Activated naive CD8-positive, alpha-beta T cell treated with anti-CD3 and anti-CD28 coated beads, Interleukin-2, amount 50 U/mL, for 24 hours (primary cell): ENCODE data around the gene RAE1.
"Not testable (repeated sequence)": the region's sequence is repeated elsewhere in the genome, so short reads cannot be mapped to it uniquely, and the experiment has no call there.

ENCODE experiments used
- ATAC-seq: fragments of 150-1000 bp; cut with Tn5 transposase; one replicate; pipeline ENCODE4 v1.10.0; 2021
- DNase-seq: peaks from one replicate; pipeline ENCODE4 v3.0.0; 2021
- H3K27ac Mint-ChIP-seq: one replicate; pipeline ENCODE4 v1.8.0; 2021; ENCODE audit warnings: mild to moderate bottlenecking, mixed read lengths
- H3K27me3 Mint-ChIP-seq: one replicate; pipeline ENCODE4 v1.8.0; 2021; ENCODE audit warnings: mixed read lengths
- H3K36me3 Mint-ChIP-seq: one replicate; pipeline ENCODE4 v1.8.0; 2021; ENCODE audit warnings: low read depth, mixed read lengths
- H3K4me1 Mint-ChIP-seq: one replicate; pipeline ENCODE4 v1.8.0; 2021; ENCODE audit warnings: mixed read lengths
- H3K4me3 Mint-ChIP-seq: one replicate; pipeline ENCODE4 v1.8.0; 2021; ENCODE audit warnings: mild to moderate bottlenecking, moderate library complexity, mixed read lengths
- H3K9me3 Mint-ChIP-seq: one replicate; pipeline ENCODE4 v1.8.0; 2021; ENCODE audit warnings: mixed read lengths

RAE1 gene

DNA sequence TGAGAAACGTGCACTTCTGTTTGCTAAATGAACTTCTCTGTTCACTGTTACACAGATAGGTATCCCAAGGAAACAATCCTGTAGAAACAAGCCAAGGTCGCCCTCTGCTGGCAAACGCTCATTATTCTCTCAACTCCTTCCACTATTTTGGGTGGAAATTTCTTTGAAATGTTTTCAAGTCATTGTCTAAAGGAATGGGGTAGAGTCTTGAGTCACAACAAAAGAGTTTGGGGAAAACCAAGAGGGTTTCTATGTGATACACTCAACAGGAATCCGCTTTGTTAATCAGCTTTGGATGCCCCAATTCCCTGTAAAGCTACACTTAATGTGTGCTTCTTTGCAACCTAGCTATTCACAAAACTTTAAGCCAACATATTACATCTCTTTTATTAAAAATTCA is 4.6 kb upstream of the RAE1 start:
- DNase-seq: peak; percentile 77
- Mint-ChIP-seq H3K36me3 (no peaks in the 10 kb centered on the region), H3K4me3 (no peak overlapping the region), H3K4me1 (peaks cover 12% of the 10 kb centered on the region), H3K27ac (no peak overlapping the region), H3K9me3 (no peaks in the 10 kb centered on the region), H3K27me3 (peaks cover 17% of the 10 kb centered on the region)
- peak; percentile 64 for ATAC-seq

DNA sequence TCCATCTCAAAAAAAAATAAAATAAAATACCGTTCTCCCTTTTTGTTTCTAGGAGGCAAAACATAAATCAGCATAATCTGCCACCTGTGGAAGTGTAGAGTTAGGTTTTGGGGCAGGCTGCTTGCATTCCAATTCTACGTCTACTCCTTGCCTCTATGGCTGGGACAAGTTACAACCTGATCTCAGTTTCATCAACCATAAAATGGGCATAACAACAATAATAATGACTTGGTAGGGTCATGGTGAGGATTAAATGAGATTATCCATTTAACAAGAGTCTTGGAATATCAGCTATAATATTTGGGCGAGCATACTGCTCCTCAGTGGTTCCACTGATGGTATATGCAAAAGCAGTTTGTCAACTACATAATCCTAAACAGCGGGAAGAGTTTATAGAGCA is 3.7 kb upstream of the RAE1 start:
- Mint-ChIP-seq H3K27me3 (peaks cover 9% of the 10 kb centered on the region), H3K27ac (no peak overlapping the region), H3K4me1 (peaks cover 20% of the 10 kb centered on the region), H3K9me3 (no peaks in the 10 kb centered on the region), H3K36me3 (peaks cover 5% of the 10 kb centered on the region), H3K4me3 (no peak overlapping the region)
- ATAC-seq (no peak), DNase-seq (no peak)

DNA sequence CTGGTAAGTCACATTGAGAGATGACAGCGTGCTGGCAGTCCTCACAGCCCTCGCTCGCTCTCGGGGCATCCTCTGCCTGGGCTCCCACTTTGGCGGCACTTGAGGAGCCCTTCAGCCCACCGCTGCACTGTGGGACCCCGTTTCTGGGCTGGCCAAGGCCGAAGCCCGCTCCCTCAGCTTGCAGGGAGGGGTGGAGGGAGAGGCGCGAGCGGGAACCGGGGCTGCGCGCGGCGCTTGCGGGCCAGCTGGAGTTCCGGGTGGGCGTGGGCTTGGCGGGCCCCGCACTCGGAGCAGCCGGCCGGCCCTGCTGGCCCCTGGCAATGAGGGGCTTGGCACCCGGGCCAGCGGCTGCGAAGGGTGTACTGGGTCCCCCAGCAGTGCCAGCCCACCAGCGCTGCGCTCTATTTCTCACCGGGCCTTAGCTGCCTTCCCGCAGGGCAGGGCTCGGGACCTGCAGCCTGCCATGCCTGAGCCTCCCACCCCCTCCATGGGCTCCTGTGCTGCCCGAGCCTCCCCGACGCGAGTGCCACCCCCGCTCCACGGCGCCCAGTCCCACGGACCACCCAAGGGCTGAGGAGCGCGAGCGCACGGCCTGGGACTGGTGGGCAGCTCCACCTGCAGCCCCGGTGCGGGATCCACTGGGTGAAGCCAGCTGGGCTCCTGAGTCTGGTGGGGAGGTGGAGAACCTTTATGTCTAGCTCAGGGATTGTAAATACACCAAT is 2.7 kb upstream of the RAE1 start:
- H3K27ac Mint-ChIP-seq, H3K27me3 Mint-ChIP-seq, ATAC-seq, H3K4me3 Mint-ChIP-seq, H3K9me3 Mint-ChIP-seq, DNase-seq: not testable (repeated sequence)
- H3K4me1 Mint-ChIP-seq: peaks cover 30% of the 10 kb centered on the region
- peaks cover 11% of the 10 kb centered on the region for H3K36me3 Mint-ChIP-seq

DNA sequence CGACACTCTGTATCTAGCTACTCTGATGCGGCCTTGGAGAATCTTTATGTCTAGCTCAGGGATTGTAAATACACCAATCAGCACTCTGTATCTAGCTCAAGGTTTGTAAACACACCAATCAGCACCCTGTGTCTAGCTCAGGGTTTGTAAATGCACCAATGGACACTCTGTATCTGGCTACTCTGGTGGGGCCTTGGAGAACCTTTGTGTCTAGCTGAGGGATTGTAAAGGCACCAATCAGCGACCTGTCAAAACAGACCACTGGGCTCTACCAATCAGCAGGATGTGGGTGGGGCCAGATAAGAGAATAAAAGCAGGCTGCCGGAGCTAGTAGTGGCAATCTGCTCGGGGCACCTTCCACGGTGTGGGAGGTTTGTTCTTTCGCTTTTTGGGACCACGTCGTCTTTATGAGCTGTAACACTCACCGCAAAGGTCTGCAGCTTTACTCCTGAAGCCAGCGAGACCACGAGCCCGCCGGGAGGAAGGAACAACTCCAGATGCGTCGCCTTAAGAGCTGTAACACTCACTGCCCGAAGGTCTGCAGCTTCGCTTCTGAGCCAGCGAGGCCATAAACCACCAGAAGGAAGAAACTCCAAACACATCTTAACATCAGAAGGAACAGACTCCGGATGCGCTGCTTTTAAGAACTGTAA is 2.0 kb upstream of the RAE1 start:
- not testable (repeated sequence) for H3K4me3 Mint-ChIP-seq, H3K27me3 Mint-ChIP-seq, H3K27ac Mint-ChIP-seq, ATAC-seq, H3K9me3 Mint-ChIP-seq
- H3K36me3 Mint-ChIP-seq: peaks cover 14% of the 10 kb centered on the region
- peak; percentile 7 for DNase-seq
- H3K4me1 Mint-ChIP-seq: peaks cover 32% of the 10 kb centered on the region

DNA sequence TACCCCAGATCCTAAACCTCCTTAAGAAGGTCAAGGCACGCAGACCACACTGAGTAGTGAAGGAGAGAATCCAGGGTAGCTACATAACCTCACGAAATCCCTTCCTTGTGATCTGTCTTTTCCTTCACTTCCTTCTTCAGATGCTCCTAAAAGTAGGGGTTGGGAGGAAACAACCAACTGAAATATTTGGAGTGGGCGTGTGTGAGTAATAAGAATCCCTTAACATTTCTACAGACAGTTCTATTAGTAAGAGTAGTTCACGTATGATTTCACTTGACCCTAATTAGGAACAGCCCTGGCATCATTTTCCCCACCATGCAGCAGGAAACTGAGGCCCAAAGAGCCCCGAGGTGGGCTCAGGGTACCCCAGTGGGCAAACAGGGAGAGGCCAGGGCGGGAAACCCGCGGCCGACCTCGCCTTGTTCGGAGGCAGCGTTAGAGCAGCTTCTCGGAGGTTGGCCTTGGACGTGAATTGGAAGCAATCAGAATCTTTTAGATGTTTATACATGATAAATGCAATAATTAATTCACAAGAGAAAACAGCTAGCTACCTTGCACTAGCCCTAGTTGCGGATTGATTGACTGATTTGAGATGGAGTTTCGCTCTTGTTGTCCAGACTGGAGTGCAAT is 859 bp upstream of the RAE1 start:
- Mint-ChIP-seq H3K4me1 (peaks cover 32% of the 10 kb centered on the region), H3K27ac (peak overlapping the region; percentile 64), H3K4me3 (peak overlapping the region; percentile 59), H3K9me3 (no peaks in the 10 kb centered on the region), H3K27me3 (peaks cover 4% of the 10 kb centered on the region), H3K36me3 (peaks cover 24% of the 10 kb centered on the region)
- ATAC-seq (no peak), DNase-seq (no peak)

DNA sequence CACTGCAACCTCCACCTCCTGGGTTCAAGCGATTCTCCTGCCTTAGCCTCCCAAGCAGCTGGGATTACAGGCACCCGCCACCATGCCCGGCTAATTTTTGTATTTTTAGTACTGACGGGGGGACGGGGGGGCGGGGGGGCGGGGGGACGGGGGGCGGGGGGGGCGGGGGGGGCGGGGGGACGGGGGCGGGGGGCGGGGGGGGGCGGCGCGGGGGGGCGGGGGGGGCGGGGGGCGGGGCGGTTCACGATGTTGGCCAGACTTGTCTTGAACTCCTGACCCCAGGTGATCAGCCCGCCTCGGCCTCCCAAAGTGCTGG is 371 bp upstream of the RAE1 start:
- H3K9me3 Mint-ChIP-seq, H3K27me3 Mint-ChIP-seq, ATAC-seq, DNase-seq: not testable (repeated sequence)
- Mint-ChIP-seq H3K4me1 (peaks cover 32% of the 10 kb centered on the region), H3K4me3 (peak overlapping the region; percentile 92), H3K36me3 (peaks cover 27% of the 10 kb centered on the region), H3K27ac (peak overlapping the region; percentile 87)

DNA sequence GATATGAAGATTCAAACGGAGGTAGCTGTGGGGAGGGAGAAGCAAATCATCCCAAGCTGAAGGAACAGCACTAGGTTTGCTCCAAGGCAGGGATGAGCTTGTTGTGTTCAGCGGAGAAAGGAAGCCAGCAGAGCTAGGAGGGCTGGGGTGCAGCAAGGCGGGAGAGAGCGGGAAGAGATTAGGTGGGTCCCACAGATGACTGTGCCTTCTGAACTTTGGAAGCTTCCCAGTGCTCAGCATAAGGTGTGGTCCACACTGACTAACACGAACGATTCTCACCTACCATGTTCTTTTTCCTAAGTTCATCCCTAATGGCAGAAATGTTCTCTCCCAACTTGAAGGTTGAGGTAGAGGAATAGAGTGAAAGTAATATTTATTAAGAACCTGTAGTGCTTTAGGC is 1.2 kb downstream of the RAE1 start:
- no peak for DNase-seq
- Mint-ChIP-seq H3K27ac (no peak overlapping the region), H3K4me1 (peaks cover 32% of the 10 kb centered on the region), H3K9me3 (no peaks in the 10 kb centered on the region), H3K27me3 (peaks cover 4% of the 10 kb centered on the region), H3K36me3 (peaks cover 40% of the 10 kb centered on the region), H3K4me3 (peak overlapping the region; percentile 92)
- ATAC-seq: no peak

DNA sequence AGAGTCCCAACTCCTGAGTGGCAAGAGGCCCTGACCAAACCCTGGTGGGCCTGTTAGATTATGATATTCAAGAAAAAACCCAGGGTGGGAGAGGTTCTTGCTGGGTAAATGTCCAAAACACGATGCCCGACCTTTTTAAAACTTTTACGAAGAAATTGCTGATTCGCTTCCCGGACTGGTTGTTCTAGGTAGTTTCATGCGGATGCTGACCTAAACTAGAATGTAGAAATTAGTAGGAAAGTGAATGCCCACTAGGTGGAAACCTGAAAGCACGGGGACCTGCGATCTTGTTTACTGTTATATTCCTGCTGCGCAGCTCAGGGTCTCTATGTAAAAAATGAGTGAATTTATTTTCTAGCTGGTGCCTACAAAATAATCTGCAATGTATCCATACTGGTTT is 2.3 kb downstream of the RAE1 start:
- Mint-ChIP-seq H3K27ac (no peak overlapping the region), H3K4me1 (peaks cover 32% of the 10 kb centered on the region), H3K9me3 (no peaks in the 10 kb centered on the region), H3K27me3 (no peaks in the 10 kb centered on the region), H3K4me3 (no peak overlapping the region), H3K36me3 (peaks cover 40% of the 10 kb centered on the region)
- ATAC-seq: no peak
- DNase-seq: no peak

DNA sequence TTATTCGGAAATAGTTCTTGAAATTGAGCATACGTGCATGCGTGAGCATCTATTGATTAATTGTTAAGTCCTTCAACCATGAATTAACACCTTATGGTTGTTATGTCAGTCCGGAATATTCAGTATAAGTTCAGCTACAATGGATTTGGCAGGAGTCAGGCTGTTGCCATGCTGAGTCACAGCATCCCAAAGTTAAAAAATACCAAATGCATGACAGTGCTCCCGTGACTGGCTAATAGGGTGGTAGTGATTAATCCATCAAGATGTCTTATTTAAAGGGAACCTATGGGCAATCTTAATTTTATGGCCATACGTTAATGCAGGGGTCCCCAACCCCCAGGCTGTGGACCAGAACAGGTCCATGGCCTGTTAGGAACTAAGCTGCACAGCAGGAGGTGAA is 10.5 kb downstream of the RAE1 start:
- no peak for ATAC-seq
- H3K4me3 Mint-ChIP-seq: no peak overlapping the region
- H3K36me3 Mint-ChIP-seq: peaks cover 29% of the 10 kb centered on the region
- no peaks in the 10 kb centered on the region for H3K9me3 Mint-ChIP-seq
- H3K27ac Mint-ChIP-seq: no peak overlapping the region
- H3K4me1 Mint-ChIP-seq: no peaks in the 10 kb centered on the region
- DNase-seq: no peak
- H3K27me3 Mint-ChIP-seq: no peaks in the 10 kb centered on the region

DNA sequence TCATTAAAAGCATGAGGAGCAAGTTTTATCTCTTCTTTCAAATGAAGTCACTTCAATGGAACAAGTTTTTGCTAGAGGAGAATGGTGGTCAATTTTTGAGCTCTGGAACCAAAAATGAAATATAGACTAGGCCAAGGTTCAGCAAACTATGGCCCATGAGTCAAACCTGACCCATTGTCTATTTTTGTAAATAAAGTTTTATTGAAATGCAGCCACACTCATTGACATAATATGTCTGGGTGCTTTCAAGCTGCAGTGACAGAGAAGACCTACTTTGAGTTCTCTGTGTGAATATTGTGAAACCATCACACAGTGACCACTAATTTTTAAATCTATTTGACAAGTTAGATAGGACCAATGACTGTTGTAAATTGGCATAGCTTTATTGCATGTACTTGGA is 13.4 kb downstream of the RAE1 start:
- no peaks in the 10 kb centered on the region for H3K9me3 Mint-ChIP-seq

DNA sequence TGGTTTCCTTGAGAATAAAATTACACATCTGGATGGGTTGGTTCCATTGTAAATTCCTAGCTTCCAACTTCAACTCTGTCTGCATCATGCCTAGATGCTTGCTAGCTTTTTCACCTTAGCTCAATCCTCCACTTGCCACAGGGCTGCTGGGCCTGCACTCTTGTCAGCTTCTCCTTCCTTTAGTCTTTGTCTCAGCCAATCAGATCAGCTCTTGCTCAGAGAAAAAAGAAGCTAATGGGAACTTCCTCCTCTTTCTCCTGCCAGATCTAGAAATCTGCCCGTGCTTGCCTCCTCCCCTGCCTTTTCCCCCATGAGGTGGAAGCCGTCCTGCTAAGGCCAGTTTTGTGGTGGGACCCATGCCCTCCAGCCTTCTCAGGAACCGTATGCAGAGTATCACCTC is 18.5 kb downstream of the RAE1 start:
- Mint-ChIP-seq H3K27me3 (no peaks in the 10 kb centered on the region), H3K4me3 (no peak overlapping the region), H3K36me3 (peaks cover 62% of the 10 kb centered on the region), H3K4me1 (peaks cover 12% of the 10 kb centered on the region), H3K27ac (no peak overlapping the region), H3K9me3 (no peaks in the 10 kb centered on the region)
- ATAC-seq (no peak), DNase-seq (no peak)

More for the DNA sequence above, 13.4 kb downstream of the RAE1 start:
- H3K4me1 Mint-ChIP-seq: no peaks in the 10 kb centered on the region
- H3K27ac Mint-ChIP-seq: no peak overlapping the region
- no peaks in the 10 kb centered on the region for H3K27me3 Mint-ChIP-seq
- no peak for ATAC-seq
- H3K36me3 Mint-ChIP-seq: peaks cover 37% of the 10 kb centered on the region
- H3K4me3 Mint-ChIP-seq: no peak overlapping the region
- no peak for DNase-seq

DNA sequence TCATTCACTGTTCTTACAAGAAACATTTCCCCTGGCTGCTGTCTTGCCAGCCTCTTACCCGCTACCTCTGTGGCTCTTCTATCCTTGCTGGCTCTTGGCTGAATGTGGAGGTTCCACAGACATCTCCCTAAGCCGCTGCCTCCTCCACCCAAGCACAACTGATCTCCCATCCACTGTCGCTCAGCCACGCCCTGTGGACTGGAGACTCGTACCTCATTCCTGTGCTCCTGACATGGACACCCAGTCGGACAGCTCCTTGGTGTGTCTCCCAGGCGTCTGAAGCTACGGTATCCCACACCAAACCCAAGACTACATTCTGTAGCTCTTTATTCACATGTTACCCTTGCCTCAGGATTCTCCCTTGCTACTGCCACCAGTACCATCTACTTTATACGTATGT is 19.3 kb downstream of the RAE1 start:
- Mint-ChIP-seq H3K4me1 (peaks cover 13% of the 10 kb centered on the region), H3K27me3 (no peaks in the 10 kb centered on the region), H3K36me3 (peaks cover 64% of the 10 kb centered on the region), H3K27ac (no peak overlapping the region), H3K9me3 (no peaks in the 10 kb centered on the region), H3K4me3 (no peak overlapping the region)
- no peak for ATAC-seq
- DNase-seq: no peak

DNA sequence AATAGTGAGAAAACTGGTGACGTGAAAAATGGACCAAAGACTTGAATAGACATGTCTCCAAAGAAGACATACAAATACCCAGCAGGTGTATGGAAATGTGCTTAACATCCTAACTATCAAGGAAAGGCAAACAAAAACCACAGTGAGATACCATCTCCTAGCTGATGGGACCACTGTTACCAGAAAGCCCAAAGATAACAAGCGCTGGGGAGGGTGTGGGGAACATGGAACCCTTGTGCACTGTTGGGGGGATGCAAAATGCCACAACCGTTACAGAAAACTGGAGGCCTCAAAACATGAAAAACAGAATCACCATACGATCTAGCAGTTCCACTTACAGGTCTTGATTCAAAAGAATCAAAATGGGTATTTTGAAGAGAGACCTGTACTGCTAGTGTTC is 20.3 kb downstream of the RAE1 start:
- H3K9me3 Mint-ChIP-seq: no peaks in the 10 kb centered on the region
- H3K27ac Mint-ChIP-seq: no peak overlapping the region
- ATAC-seq (no peak), DNase-seq (no peak)
- no peak overlapping the region for H3K4me3 Mint-ChIP-seq
- H3K4me1 Mint-ChIP-seq: peaks cover 13% of the 10 kb centered on the region
- peaks cover 68% of the 10 kb centered on the region for H3K36me3 Mint-ChIP-seq
- H3K27me3 Mint-ChIP-seq: no peaks in the 10 kb centered on the region

DNA sequence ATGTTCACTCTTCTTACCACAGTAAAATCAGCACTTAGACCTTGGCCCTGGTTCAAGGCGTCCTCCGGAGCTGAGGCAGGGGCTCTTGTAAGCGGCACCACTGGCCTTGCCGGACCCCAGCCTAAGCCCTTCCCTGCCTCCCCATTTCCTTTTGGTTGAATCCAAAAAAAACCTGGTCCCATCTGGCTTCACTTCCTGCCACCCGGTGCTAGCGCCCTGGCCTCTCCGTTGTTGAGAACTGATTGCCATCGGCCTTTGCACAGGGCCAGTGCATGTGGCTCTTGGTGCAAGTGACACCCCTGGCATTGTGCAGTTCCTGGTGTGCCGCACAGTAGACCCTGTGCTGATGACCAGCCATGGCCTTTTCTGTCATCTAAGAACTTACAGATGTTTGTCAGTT is 21.1 kb downstream of the RAE1 start:
- H3K27me3 Mint-ChIP-seq: no peaks in the 10 kb centered on the region
- peaks cover 13% of the 10 kb centered on the region for H3K4me1 Mint-ChIP-seq
- no peak for DNase-seq
- no peaks in the 10 kb centered on the region for H3K9me3 Mint-ChIP-seq
- peaks cover 67% of the 10 kb centered on the region for H3K36me3 Mint-ChIP-seq
- H3K27ac Mint-ChIP-seq: no peak overlapping the region
- ATAC-seq: no peak
- H3K4me3 Mint-ChIP-seq: no peak overlapping the region

DNA sequence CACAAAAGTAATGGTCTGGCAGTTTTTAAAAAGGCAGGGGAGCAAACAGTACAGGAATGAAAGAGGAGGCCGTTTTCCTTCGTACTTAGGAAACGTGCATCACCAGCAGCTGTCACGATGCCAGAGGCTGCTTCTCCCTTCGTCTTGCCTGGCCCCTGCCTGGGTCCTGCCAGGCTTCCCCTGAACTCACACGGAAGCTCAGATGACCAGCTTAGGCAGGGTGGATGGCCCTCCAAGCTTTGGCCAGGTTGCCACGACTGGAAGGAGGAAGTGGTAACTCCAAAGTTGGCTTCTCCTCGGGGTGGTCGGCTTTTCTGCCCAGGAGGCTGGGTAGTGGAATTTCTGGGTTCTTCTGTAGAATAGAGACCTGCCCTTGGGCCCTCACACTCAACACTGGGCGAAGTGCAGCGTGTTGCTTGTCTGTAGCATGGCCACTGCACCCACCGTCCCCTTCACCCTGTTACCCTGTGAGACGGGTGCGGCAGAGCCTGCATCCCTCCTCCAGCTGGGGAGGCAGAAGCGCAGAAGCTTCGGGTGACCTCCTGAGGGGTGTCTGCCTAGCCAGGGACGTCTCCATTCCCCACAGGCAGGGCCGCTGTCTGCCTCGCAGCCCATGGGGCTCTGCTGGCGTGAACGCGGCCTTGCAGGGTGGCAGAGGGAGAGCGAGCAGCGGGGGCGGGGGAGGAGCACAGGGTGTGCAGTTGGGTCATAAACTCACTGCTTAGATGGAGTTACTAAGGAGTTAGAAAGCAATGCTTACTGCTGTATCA is 21.7 kb downstream of the RAE1 start:
- Mint-ChIP-seq H3K27me3 (no peaks in the 10 kb centered on the region), H3K36me3 (peaks cover 69% of the 10 kb centered on the region), H3K9me3 (no peaks in the 10 kb centered on the region), H3K4me1 (peaks cover 15% of the 10 kb centered on the region), H3K4me3 (no peak overlapping the region), H3K27ac (no peak overlapping the region)
- DNase-seq (no peak), ATAC-seq (peak; percentile 10)
